MM.1S (cell line): ENCODE measurements around the gene HS3ST4.
"Not testable (repeated sequence)": the region's sequence is repeated elsewhere in the genome, so short reads cannot be mapped to it uniquely, and the experiment has no call there.

ENCODE experiments used
- DNase-seq: peaks from one replicate; pipeline ENCODE4 v3.0.0-alpha.2; 2015
- H2AFZ ChIP-seq: fragments of 300-600 bp; sonication (generic); 2 replicates; pipeline ENCODE4 v1.6.0; 2016; ENCODE audit warnings: antibody characterized with exemption, low read length
- H3F3A ChIP-seq: fragments of 300-600 bp; sonication (generic); 2 replicates; pipeline ENCODE4 v1.6.1; 2016; ENCODE audit warnings: mild to moderate bottlenecking, antibody characterized with exemption, low read length, moderate library complexity, mixed read lengths; ENCODE audit not compliant: insufficient read depth
- H3K27ac ChIP-seq: fragments of 300-600 bp; sonication (generic); 2 replicates; pipeline ENCODE4 v1.5.1; 2016; ENCODE audit warnings: mild to moderate bottlenecking, low read length
- H3K27me3 ChIP-seq: fragments of 300-600 bp; sonication (generic); replicated peaks from 2 replicates; pipeline ENCODE4 v1.6.0; 2016; ENCODE audit warnings: low read length; ENCODE audit not compliant: insufficient read depth
- H3K36me3 ChIP-seq: fragments of 300-600 bp; sonication (generic); replicated peaks from 2 replicates; pipeline ENCODE4 v1.6.1; 2016; ENCODE audit warnings: mild to moderate bottlenecking, low read length, mixed read lengths; ENCODE audit not compliant: insufficient read depth
- H3K4me1 ChIP-seq: fragments of 300-600 bp; sonication (generic); 2 replicates; pipeline ENCODE4 v1.6.1; 2016; ENCODE audit warnings: low read length, mixed read lengths
- H3K4me2 ChIP-seq: fragments of 300-600 bp; sonication (generic); 2 replicates; pipeline ENCODE4 v1.6.0; 2016; ENCODE audit warnings: low read depth, low read length
- H3K4me3 ChIP-seq: fragments of 300-600 bp; sonication (generic); 2 replicates; pipeline ENCODE4 v1.5.1; 2016; ENCODE audit warnings: low read length, mixed read lengths
- H3K79me2 ChIP-seq: fragments of 300-600 bp; sonication (generic); 2 replicates; pipeline ENCODE4 v1.6.1; 2016; ENCODE audit warnings: mixed run types, low read length, mixed read lengths
- H3K9ac ChIP-seq: fragments of 300-600 bp; sonication (generic); 2 replicates; pipeline ENCODE4 v1.6.1; 2016; ENCODE audit warnings: low read length, mixed read lengths
- H3K9me2 ChIP-seq: fragments of 300-600 bp; sonication (generic); replicated peaks from 2 replicates; pipeline ENCODE4 v1.6.1; 2016; ENCODE audit warnings: mild to moderate bottlenecking, low read length, mixed read lengths; ENCODE audit not compliant: insufficient read depth
- H3K9me3 ChIP-seq: fragments of 300-600 bp; sonication (generic); replicated peaks from 2 replicates; pipeline ENCODE4 v1.6.1; 2016; ENCODE audit warnings: mild to moderate bottlenecking, low read length, mixed read lengths; ENCODE audit not compliant: insufficient read depth
- H4K20me1 ChIP-seq: fragments of 300-600 bp; sonication (generic); 2 replicates; pipeline ENCODE4 v1.6.1; 2016; ENCODE audit warnings: mild to moderate bottlenecking, low read length, moderate library complexity, mixed read lengths; ENCODE audit not compliant: insufficient read depth
- EZH2 ChIP-seq: fragments of 300-600 bp; sonication (generic); optimal IDR thresholded peaks from 2 replicates; pipeline ENCODE3; 2017; ENCODE audit warnings: low read depth, mild to moderate bottlenecking, antibody characterized with exemption, low read length, mixed read lengths
- EZH2phosphoT487 ChIP-seq: fragments of 300-600 bp; sonication (generic); IDR thresholded peaks from 2 replicates; pipeline ENCODE4 v1.6.1; 2018; ENCODE audit warnings: antibody characterized with exemption, low read length
- TF ChIP-seq, protein P1 (sequence below): fragments of 300-600 bp; sonication (generic); IDR thresholded peaks from 2 replicates; pipeline ENCODE4 v1.5.1; 2016; ENCODE audit warnings: antibody characterized with exemption, low read length, mixed read lengths

HS3ST4 gene

DNA sequence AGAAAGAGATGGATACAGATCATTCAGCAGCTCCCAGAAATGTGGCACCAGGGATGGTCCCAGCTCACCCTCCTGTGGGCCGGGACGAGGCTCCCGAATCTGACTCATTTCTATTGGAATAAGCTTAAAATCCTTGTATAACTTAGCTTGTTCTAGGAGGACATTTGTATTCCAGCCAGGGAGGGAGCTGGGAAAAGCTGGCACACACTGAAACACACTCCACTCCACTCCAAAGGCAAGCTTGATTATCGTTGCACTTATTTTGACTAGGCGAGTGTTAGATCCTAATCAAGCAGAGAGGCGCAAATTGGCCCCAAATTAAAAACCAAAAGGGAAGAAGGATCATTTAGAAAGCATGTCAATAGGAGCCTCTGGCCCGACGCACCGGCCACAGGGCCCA, 339.5 kb downstream of the HS3ST4 start:
- Histone ChIP-seq H4K20me1 (no peaks in the 10 kb centered on the region), H3F3A (no peaks in the 10 kb centered on the region), H3K27me3 (no peaks in the 10 kb centered on the region), H3K9me3 (no peaks in the 10 kb centered on the region), H3K27ac (no peak overlapping the region), H3K4me3 (no peak overlapping the region), H3K4me1 (no peaks in the 10 kb centered on the region), H2AFZ (no peak overlapping the region), H3K4me2 (no peak overlapping the region), H3K79me2 (no peaks in the 10 kb centered on the region), H3K36me3 (no peaks in the 10 kb centered on the region), H3K9ac (no peak overlapping the region), H3K9me2 (no peaks in the 10 kb centered on the region)
- no peak for DNase-seq
- TF ChIP-seq EZH2 (no peak), EZH2phosphoT487 (no peak)
- TF ChIP-seq, protein P1, sequence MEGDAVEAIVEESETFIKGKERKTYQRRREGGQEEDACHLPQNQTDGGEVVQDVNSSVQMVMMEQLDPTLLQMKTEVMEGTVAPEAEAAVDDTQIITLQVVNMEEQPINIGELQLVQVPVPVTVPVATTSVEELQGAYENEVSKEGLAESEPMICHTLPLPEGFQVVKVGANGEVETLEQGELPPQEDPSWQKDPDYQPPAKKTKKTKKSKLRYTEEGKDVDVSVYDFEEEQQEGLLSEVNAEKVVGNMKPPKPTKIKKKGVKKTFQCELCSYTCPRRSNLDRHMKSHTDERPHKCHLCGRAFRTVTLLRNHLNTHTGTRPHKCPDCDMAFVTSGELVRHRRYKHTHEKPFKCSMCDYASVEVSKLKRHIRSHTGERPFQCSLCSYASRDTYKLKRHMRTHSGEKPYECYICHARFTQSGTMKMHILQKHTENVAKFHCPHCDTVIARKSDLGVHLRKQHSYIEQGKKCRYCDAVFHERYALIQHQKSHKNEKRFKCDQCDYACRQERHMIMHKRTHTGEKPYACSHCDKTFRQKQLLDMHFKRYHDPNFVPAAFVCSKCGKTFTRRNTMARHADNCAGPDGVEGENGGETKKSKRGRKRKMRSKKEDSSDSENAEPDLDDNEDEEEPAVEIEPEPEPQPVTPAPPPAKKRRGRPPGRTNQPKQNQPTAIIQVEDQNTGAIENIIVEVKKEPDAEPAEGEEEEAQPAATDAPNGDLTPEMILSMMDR, result no peak

DNA sequence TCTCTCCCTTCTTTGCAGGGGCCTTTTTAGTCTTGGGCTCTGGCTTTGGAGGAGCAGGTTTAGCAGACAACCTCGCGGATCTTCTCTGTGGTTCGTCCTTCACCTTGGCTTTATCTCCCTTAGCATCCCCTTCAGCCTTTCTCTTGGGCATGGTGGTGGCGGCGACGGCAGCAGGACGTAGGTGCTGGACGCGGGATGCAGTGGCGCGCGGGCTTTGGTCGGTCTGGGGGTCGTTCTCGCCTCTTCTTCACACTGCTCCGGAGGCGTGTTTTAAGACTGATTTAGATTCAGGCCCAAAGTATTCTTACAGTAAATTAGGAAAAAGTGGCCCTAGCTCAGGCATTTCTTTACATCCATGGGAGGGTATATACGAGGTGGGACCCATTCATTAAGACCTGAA, 340.9 kb downstream of the HS3ST4 start:
- not testable (repeated sequence) for H3F3A ChIP-seq, H3K9ac ChIP-seq, H3K79me2 ChIP-seq, H3K4me1 ChIP-seq, H3K27ac ChIP-seq, H4K20me1 ChIP-seq, H3K27me3 ChIP-seq, H3K9me2 ChIP-seq, H3K9me3 ChIP-seq, DNase-seq, H3K36me3 ChIP-seq, H3K4me3 ChIP-seq, H3K4me2 ChIP-seq, H2AFZ ChIP-seq

DNA sequence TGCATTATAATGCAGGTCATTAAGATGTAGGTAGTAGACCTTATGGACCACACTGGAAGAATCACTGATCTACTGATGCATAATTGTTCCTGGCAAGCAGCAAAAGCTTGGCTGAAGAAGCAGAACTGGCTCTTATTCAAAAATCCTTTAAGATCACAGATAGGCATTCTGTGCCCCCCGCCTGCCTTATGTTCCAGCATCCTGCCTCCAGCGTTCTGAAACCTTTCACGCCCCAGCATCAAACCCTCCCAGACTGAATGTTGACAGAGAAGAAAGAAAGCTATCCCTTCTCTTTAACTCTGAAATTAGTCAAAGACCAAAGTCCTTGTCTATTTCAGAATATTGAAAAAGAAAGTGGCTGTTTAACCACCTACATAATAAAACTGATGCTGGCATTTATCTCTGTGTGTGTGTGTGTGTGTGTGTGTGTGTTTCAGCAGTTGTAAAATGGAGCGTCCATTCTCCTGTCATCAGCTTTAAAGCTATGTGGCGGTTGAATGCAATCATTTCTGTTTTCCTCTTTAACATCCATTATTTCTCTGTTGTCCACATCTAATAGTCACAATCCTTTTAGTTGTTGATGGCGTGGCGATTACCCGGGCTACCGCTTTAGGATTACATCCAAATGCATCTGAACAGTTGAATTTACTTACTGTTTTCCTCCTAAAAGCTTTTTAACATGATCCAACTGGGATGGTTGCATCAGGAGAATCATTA, 350.4 kb downstream of the HS3ST4 start:
- Histone ChIP-seq H3K27me3 (no peaks in the 10 kb centered on the region), H3K27ac (no peak overlapping the region), H3K9me2 (no peaks in the 10 kb centered on the region), H3K9me3 (no peaks in the 10 kb centered on the region), H3K4me3 (no peak overlapping the region), H3K79me2 (no peaks in the 10 kb centered on the region), H3K36me3 (no peaks in the 10 kb centered on the region), H3K4me2 (no peak overlapping the region), H3K4me1 (no peaks in the 10 kb centered on the region), H4K20me1 (no peaks in the 10 kb centered on the region), H3F3A (no peaks in the 10 kb centered on the region), H2AFZ (no peak overlapping the region), H3K9ac (no peak overlapping the region)
- no peak for DNase-seq
- TF ChIP-seq EZH2phosphoT487, result no peak
- TF ChIP-seq EZH2, result no peak
- TF ChIP-seq, protein P1, result no peak

DNA sequence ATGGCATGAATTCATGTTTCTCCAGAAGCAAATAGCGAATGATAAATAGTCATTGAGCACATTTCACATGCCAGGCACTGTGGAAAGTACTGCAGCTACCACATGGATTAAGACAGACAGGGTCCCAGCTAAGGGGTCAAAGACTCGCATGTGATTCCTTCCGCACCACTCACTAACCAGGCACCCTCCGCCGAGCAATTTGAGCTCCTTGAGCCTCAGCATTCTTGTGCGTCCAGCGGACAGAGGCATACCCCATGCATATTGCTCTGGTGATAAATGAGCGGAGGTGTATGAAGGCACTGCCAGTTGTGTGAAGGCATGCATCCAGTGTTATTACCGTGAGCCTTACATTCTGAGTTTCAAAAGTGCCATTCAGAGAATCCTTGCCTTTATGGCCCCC, 358.7 kb downstream of the HS3ST4 start:
- Histone ChIP-seq H3K9me3 (no peaks in the 10 kb centered on the region), H4K20me1 (no peaks in the 10 kb centered on the region), H3F3A (no peaks in the 10 kb centered on the region), H3K27ac (no peak overlapping the region), H3K27me3 (no peaks in the 10 kb centered on the region), H3K4me1 (no peaks in the 10 kb centered on the region), H2AFZ (no peak overlapping the region), H3K9me2 (no peaks in the 10 kb centered on the region), H3K4me2 (no peak overlapping the region), H3K36me3 (no peaks in the 10 kb centered on the region), H3K4me3 (no peak overlapping the region), H3K79me2 (no peaks in the 10 kb centered on the region), H3K9ac (no peak overlapping the region)
- DNase-seq, result no peak
- TF ChIP-seq, protein P1, result no peak
- TF ChIP-seq EZH2phosphoT487, result no peak
- no peak for TF ChIP-seq EZH2
